Measurements from ENCODE around the gene BAHCC1.

The BAHCC1 gene

GRCh38 chr17:81464586-81464985 is 69.3 kb downstream of the BAHCC1 start:
- DNase-seq: no peak

- DNase-seq: no peak
Observed at GRCh38 chr17:81465910-81466309, 70.7 kb downstream of the BAHCC1 start.

- DNase-seq: no peak
Observed at GRCh38 chr17:81466564-81467472, 71.6 kb downstream of the BAHCC1 start.

- DNase-seq: no peak
Observed at GRCh38 chr17:81468111-81468769, 73.0 kb downstream of the BAHCC1 start.

GRCh38 chr17:81468770-81469121 is 73.5 kb downstream of the BAHCC1 start:
- DNase-seq: no peak

GRCh38 chr17:81469266-81469665 is 74.0 kb downstream of the BAHCC1 start:
- no peak for DNase-seq

- no peak for DNase-seq
Observed at GRCh38 chr17:81470270-81470943, 75.2 kb downstream of the BAHCC1 start.

GRCh38 chr17:81470944-81471817 is 75.9 kb downstream of the BAHCC1 start:
- no peak for DNase-seq

- no peak for DNase-seq
Observed at GRCh38 chr17:81471818-81472456, 76.7 kb downstream of the BAHCC1 start.

- no peak for DNase-seq
Observed at GRCh38 chr17:81473019-81473418, 77.8 kb downstream of the BAHCC1 start.

GRCh38 chr17:81474958-81475357 is 79.7 kb downstream of the BAHCC1 start:
- no peak for DNase-seq

GRCh38 chr17:81476097-81476496 is 80.8 kb downstream of the BAHCC1 start:
- no peak for DNase-seq

- no peak for DNase-seq
Observed at GRCh38 chr17:81476635-81477034, 81.4 kb downstream of the BAHCC1 start.

GRCh38 chr17:81477173-81477572 is 81.9 kb downstream of the BAHCC1 start:
- DNase-seq: peak; percentile 2

GRCh38 chr17:81478119-81478518 is 82.9 kb downstream of the BAHCC1 start:
- no peak for DNase-seq

GRCh38 chr17:81479175-81480071 is 84.2 kb downstream of the BAHCC1 start:
- DNase-seq: no peak

- no peak for DNase-seq
Observed at GRCh38 chr17:81480140-81481072, 85.1 kb downstream of the BAHCC1 start.

GRCh38 chr17:81481073-81481799 is 86.0 kb downstream of the BAHCC1 start:
- DNase-seq: peak; percentile 82

- no peak for DNase-seq
Observed at GRCh38 chr17:81481815-81482505, 86.7 kb downstream of the BAHCC1 start.

Data from NCI-H1105 treated with DMSO at 0.1 percent for 48 hours (cell line).